Urinary bladder (tissue), 4 donors: ENCODE measurements around the gene CPAMD8. TPM values are rescaled to one million over a fixed set of nuclear protein-coding genes. Genes with fewer than 3 reads are reported as not detected.

ENCODE experiments used
- DNase-seq: peaks from one replicate; pipeline ENCODE4 v3.0.0-alpha.2; 2015; ENCODE audit errors: extremely low spot score
- H3K27ac ChIP-seq: one replicate; pipeline ENCODE4 v1.5.1; 2013; ENCODE audit warnings: low read depth, mild to moderate bottlenecking, moderate library complexity
- H3K36me3 ChIP-seq: one replicate; pipeline ENCODE4 v1.6.1; 2013; ENCODE audit warnings: mild to moderate bottlenecking, moderate library complexity; ENCODE audit not compliant: insufficient read depth
- H3K4me1 ChIP-seq: one replicate; pipeline ENCODE4 v1.6.1; 2013; ENCODE audit warnings: mild to moderate bottlenecking, moderate library complexity; ENCODE audit not compliant: insufficient read depth
- H3K4me3 ChIP-seq: one replicate; pipeline ENCODE4 v1.5.1; 2013; ENCODE audit warnings: low read depth, low read length
- WGBS: extraction: QIAGEN DNeasy Blood & Tissue Kit; methylation state at CpG from one replicate; pipeline ENCODE4 v1.1.7; 2013; 5-methylcytosine and 5-hydroxymethylcytosine counted together
- polyA plus RNA-seq: library from polyadenylated mRNA; stranded (reverse); fragments of 200-250 nt; gene quantifications from one replicate; pipeline ENCODE4 v1.2.3, GENCODE V29; 2013
- total RNA-seq: library from RNA; depleted of rRNA; stranded (reverse); fragments of >200 nt; gene quantifications from one replicate; pipeline ENCODE4 v1.2.3, GENCODE V29; 2014
- donor health status: healthy with polysubstance abuse.
- donor health status: healthy.

Gene CPAMD8
- total and polyA plus RNA-seq, 2 donors, result 4.5 to 11.3 TPM

GRCh38 chr19:16901491-16902175 lies 125.0 kb downstream of the CPAMD8 start:
- 90% methylated on average over 19 of the region's 19 CpGs for WGBS
- Histone ChIP-seq H3K4me1 (no peaks in the 10 kb centered on the region), H3K36me3 (no peaks in the 10 kb centered on the region), H3K4me3 (no peak overlapping the region), H3K27ac (no peak overlapping the region)
- no peak for DNase-seq

- no peaks in the 10 kb centered on the region for H3K36me3 ChIP-seq
- H3K4me3 ChIP-seq, result no peak overlapping the region
- WGBS, result 47% methylated on average over 7 of the region's 7 CpGs
- H3K27ac ChIP-seq, result no peak overlapping the region
- no peaks in the 10 kb centered on the region for H3K4me1 ChIP-seq
- no peak for DNase-seq
These were observed 127.0 kb downstream of the CPAMD8 start for GRCh38 chr19:16899566-16900075.

- no peaks in the 10 kb centered on the region for H3K4me1 ChIP-seq
- DNase-seq, result no peak
- H3K27ac ChIP-seq, result no peak overlapping the region
- no peak overlapping the region for H3K4me3 ChIP-seq
- H3K36me3 ChIP-seq, result no peaks in the 10 kb centered on the region
- WGBS, result 93% methylated on average over 12 of the region's 12 CpGs
These were observed 128.1 kb downstream of the CPAMD8 start for GRCh38 chr19:16898361-16899015.

DNA sequence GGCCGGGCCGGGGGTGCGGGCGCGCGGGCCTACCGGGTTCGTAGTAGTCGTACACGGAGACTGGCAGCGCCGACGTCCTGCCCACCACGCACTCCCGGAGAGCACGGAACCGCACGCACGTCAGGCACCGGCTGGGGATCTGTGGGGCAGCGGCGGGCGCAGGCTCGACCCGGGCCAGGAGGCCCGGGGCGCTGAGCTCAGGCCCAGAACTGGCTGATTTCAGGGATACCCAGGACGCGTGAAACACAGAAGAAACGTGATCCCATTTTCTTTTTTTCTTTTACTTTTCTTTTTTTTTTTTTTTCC lies 128.8 kb downstream of the CPAMD8 start:
- H3K4me3 ChIP-seq, result peak overlapping the region; percentile 54
- no peaks in the 10 kb centered on the region for H3K36me3 ChIP-seq
- no peaks in the 10 kb centered on the region for H3K4me1 ChIP-seq
- 10% methylated on average over 30 of the region's 30 CpGs for WGBS
- DNase-seq, result no peak
- H3K27ac ChIP-seq, result peak overlapping the region; percentile 89

DNA sequence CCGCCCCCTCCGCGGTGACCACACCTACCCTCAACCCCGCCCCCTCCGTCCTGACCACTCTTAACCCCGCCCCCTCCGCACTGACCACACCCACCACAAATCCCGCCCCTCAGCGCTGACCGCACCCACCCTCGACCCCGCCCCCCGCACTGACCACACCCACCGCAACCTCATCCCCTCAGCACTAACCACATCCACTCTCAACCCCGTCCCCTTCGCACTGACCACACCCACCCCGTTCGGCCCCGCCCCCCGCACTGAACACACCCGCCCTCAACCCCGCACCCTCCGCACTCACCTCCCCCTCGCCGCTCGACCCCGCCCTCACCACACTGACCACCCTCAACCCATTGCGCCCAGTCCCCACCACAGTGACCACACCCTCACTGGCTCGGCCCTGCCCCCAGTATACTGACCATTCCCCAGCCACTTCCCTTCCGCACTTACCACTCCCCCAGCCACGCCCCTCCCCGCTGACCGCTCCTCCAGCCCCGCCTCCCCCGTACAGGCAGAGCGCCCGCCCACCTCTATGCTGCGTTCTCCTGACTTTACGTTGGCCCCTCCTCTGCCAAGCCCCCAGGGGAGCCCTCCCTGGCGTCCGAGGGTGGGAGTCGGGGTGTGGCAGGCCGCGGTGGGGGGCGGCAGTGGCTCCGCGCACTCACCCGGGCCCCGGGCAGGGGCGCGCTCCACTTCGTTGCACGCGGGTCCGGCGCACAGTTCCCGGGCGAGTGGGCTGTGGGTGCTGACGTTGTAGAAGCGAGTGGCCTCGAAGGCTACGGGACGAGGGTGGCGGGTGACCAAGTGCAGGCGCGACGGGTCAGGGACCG lies 129.4 kb downstream of the CPAMD8 start:
- no peaks in the 10 kb centered on the region for H3K36me3 ChIP-seq
- H3K27ac ChIP-seq, result peak overlapping the region; percentile 89
- peak; percentile 72 for DNase-seq
- H3K4me1 ChIP-seq, result no peaks in the 10 kb centered on the region
- WGBS, result 2% methylated on average over 68 of the region's 68 CpGs
- peak overlapping the region; percentile 54 for H3K4me3 ChIP-seq

DNA sequence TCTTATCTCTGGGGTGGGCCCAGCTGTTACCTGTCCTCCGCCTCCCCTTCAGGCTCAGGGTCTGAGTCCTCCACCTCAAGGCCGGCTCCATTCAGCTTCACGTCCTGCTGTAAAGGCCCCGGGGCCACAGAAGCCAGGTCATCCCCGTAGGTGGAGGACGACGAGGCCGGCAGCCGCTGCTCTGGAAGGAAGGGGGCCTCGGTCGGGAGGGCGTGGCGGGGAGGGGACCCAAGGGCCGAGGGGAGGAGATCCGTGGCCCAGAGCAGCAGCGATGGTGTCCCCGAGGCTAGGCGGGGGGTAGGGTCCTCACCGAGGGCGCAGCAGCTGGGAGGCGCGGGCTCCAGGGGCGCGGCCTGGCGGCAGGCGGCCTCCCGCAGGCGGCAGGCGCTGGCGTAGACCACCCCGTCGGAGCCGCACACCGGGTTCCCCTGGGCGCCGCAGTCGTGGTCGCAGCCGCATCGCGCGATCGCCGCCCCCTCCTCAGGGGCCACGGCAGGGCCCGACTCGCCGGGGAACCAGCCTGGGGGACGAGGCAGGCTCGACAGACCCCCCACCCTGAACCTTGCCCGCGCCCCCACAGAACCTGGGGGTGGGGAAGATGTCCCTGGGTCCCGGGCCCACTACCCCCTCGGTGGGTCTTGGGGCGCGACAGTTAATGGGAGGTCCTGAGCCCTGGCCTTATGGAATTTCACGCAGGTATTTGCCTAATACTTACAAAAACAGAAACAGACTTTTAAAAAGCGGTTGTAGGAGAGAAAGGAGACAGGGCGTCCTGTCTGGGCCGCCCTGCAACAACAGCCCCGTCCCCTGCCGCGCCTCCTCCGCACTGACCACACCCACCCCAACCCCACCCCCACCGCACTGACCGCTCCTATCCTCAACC lies 130.2 kb downstream of the CPAMD8 start:
- Histone ChIP-seq H3K36me3 (no peaks in the 10 kb centered on the region), H3K4me3 (peak overlapping the region; percentile 39), H3K4me1 (no peaks in the 10 kb centered on the region), H3K27ac (peak overlapping the region; percentile 42)
- WGBS, result 3% methylated on average over 66 of the region's 66 CpGs
- DNase-seq, result no peak

- H3K36me3 ChIP-seq, result no peaks in the 10 kb centered on the region
- no peak for DNase-seq
- 48% methylated on average over 30 of the region's 30 CpGs for whole genome bisulfite sequencing
- peak overlapping the region; percentile 39 for H3K4me3 ChIP-seq
- no peak overlapping the region for H3K27ac ChIP-seq
- H3K4me1 ChIP-seq, result no peaks in the 10 kb centered on the region
These were observed 131.0 kb downstream of the CPAMD8 start for GRCh38 chr19:16895467-16896145.

DNA sequence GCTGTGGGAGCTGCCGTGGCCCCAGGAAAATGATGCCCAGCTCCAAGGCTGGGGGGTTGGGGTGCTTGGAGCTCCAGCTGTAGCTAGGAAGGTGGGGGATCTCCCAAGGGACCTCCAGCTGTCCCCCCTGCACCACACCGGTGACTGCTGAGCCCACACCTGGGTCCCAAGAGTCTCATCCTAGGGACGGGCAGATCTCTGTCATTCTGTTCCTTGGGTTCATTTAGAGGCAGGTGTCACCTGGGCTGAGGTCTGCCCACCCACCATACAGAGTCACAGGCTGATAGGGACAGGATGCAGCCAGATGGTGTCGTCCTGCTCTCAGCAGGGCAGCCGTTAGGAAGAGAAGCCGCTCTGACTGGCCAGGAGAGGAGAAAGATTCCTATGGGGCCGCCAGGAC lies 132.5 kb downstream of the CPAMD8 start:
- H3K4me3 ChIP-seq, result no peak overlapping the region
- H3K4me1 ChIP-seq, result no peaks in the 10 kb centered on the region
- no peaks in the 10 kb centered on the region for H3K36me3 ChIP-seq
- H3K27ac ChIP-seq, result no peak overlapping the region
- no peak for DNase-seq
- WGBS, result 80% methylated on average over 7 of the region's 7 CpGs

- DNase-seq, result no peak
- Histone ChIP-seq H3K27ac (no peak overlapping the region), H3K36me3 (no peaks in the 10 kb centered on the region), H3K4me1 (no peaks in the 10 kb centered on the region), H3K4me3 (no peak overlapping the region)
- WGBS, result 65% methylated on average over 14 of the region's 14 CpGs
These were observed 133.0 kb downstream of the CPAMD8 start for GRCh38 chr19:16893686-16893989.

DNA sequence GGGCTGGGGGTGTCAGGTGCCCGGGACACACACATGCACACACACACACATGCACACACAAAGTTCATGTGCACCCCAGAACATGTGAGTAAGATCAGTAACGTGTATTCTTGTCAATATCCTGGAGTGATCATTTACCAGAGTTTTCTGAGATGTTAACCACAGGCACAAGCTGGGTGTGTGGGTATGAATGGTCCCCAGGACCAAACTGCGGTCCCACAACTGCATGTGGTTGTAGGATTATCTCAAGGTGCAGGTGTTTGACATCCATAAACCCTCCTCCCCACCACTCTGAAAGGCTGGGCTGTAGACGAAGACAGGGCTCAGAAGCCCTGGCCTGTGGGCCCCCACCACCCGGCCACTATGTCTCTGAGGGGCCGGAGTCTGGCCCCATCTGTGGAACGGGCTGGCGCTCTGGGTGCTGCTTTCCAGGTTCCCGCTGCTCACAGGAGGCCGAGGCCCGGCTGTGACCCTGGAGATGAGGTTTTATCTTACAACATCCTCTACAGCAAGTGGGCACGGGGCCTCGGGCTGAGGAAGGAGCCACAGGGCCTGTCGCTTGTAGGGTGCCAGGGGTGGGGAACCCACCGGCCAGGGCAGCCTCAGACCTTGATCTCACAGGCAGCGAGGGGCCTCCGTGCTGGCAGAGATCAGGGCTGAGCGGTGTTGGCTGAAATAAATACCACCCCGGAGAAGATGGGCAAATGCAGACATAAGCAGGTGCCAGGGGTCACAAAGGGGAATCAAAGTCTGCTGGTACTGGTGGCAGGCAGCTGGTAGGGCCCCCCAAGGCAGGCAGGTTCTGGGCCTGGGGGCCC lies 133.5 kb downstream of the CPAMD8 start:
- Histone ChIP-seq H3K27ac (no peak overlapping the region), H3K4me1 (no peaks in the 10 kb centered on the region), H3K36me3 (no peaks in the 10 kb centered on the region), H3K4me3 (no peak overlapping the region)
- no peak for DNase-seq
- WGBS, result 86% methylated on average over 19 of the region's 19 CpGs

DNA sequence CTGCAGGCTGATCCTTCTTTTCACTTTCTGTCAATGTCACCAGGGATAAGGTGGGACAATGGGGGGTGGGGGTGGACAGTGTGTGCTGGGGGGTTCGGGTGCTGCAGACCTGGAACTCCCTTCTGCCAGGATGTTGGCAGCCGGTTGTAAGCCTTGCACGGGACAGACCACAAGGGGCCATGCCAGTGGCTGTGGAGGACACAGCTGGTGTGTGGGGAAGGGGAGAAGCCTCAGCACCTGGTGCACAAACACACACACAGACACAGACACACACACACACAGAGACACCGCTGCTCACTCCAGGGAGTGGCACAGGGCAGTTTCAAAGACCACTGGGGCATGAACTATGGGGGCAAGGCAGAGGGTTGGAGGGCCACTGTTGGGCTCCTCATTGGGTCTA lies 134.2 kb downstream of the CPAMD8 start:
- Histone ChIP-seq H3K27ac (no peak overlapping the region), H3K4me1 (no peaks in the 10 kb centered on the region), H3K4me3 (no peak overlapping the region), H3K36me3 (no peaks in the 10 kb centered on the region)
- 59% methylated on average over 4 of the region's 4 CpGs for WGBS
- no peak for DNase-seq

- 86% methylated on average over 12 of the region's 12 CpGs for WGBS
- H3K4me1 ChIP-seq, result no peaks in the 10 kb centered on the region
- DNase-seq, result no peak
- H3K36me3 ChIP-seq, result no peaks in the 10 kb centered on the region
- H3K27ac ChIP-seq, result no peak overlapping the region
- no peak overlapping the region for H3K4me3 ChIP-seq
These were observed 134.8 kb downstream of the CPAMD8 start for GRCh38 chr19:16891696-16892382.
